Mesenteric fat pad (tissue), 1 donor: Measurements from ENCODE around the gene PRKG1. TPM values are rescaled to one million over a fixed set of nuclear protein-coding genes. Genes with fewer than 3 reads are reported as not detected.

ENCODE experiments used
- DNase-seq: peaks from one replicate; pipeline ENCODE4 v3.0.0-alpha.2; 2020; ENCODE audit warnings: low spot score
- total RNA-seq: library from RNA; stranded (reverse); fragmentation: NEBNext Ultra II Directional; extraction: Animal tissue kit (Norgen Biotek cat#: 25700); gene quantifications from one replicate; pipeline ENCODE4 v1.2.1, GENCODE V29; 2021
- donor health status: DM: yes; HTN: yes; CAD: no.

PRKG1 gene
- total RNA-seq, 1 donor from 2014 or later = 12.9 TPM

- DNase-seq = no peak
These were observed 786.8 kb downstream of the PRKG1 start for GRCh38 chr10:51861051-51861450.

GRCh38 chr10:51861731-51862130 lies 787.4 kb downstream of the PRKG1 start:
- no peak for DNase-seq

GRCh38 chr10:51862149-51862548 lies 787.9 kb downstream of the PRKG1 start:
- no peak for DNase-seq

- DNase-seq = no peak
These were observed 793.7 kb downstream of the PRKG1 start for GRCh38 chr10:51867956-51868355.

- no peak for DNase-seq
These were observed 799.8 kb downstream of the PRKG1 start for GRCh38 chr10:51874131-51874530.

- DNase-seq = no peak
These were observed 801.3 kb downstream of the PRKG1 start for GRCh38 chr10:51875610-51876009.

GRCh38 chr10:51876503-51876902 lies 802.2 kb downstream of the PRKG1 start:
- no peak for DNase-seq

- DNase-seq = no peak
These were observed 802.7 kb downstream of the PRKG1 start for GRCh38 chr10:51876979-51877378.

GRCh38 chr10:51877636-51878035 lies 803.3 kb downstream of the PRKG1 start:
- no peak for DNase-seq

GRCh38 chr10:51878695-51879094 lies 804.4 kb downstream of the PRKG1 start:
- no peak for DNase-seq

GRCh38 chr10:51879238-51879637 lies 805.0 kb downstream of the PRKG1 start:
- no peak for DNase-seq

GRCh38 chr10:51881213-51881612 lies 806.9 kb downstream of the PRKG1 start:
- no peak for DNase-seq

GRCh38 chr10:51886438-51887068 lies 812.3 kb downstream of the PRKG1 start:
- no peak for DNase-seq

GRCh38 chr10:51888263-51888662 lies 814.0 kb downstream of the PRKG1 start:
- DNase-seq = no peak

- no peak for DNase-seq
These were observed 818.0 kb downstream of the PRKG1 start for GRCh38 chr10:51892313-51892712.

GRCh38 chr10:51892965-51893658 lies 818.8 kb downstream of the PRKG1 start:
- DNase-seq = no peak

GRCh38 chr10:51894771-51895578 lies 820.7 kb downstream of the PRKG1 start:
- DNase-seq = peak; percentile 72

- DNase-seq = no peak
These were observed 822.6 kb downstream of the PRKG1 start for GRCh38 chr10:51896849-51897248.

GRCh38 chr10:51897560-51897959 lies 823.3 kb downstream of the PRKG1 start:
- DNase-seq = no peak

GRCh38 chr10:51900180-51900579 lies 825.9 kb downstream of the PRKG1 start:
- DNase-seq = no peak

- DNase-seq = no peak
These were observed 829.4 kb downstream of the PRKG1 start for GRCh38 chr10:51903675-51904074.

- DNase-seq = no peak
These were observed 830.7 kb downstream of the PRKG1 start for GRCh38 chr10:51905032-51905431.
